NCI-H187 (cell line): ENCODE data around the gene SGCA.

Experiments used
- DNase-seq, 2 experiments: peaks; one replicate each; lab custom pipeline; 2025; lab: John Stamatoyannopoulos, UW

The SGCA gene

DNA sequence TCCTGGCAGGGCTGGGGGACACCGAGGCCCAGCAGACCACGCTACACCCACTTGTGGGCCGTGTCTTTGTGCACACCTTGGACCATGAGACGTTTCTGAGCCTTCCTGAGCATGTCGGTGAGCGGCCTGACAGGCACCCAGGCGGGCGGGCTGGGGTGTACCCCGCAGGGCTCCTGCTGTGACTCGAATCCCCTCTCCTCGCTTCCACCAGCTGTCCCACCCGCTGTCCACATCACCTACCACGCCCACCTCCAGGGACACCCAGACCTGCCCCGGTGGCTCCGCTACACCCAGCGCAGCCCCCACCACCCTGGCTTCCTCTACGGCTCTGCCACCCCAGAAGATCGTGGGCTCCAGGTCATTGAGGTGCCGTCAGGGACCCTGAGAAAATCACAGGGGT is 1.6 kb downstream of the SGCA start:
- no peak for DNase-seq

GRCh38 chr17:50168319-50168718 is 2.5 kb downstream of the SGCA start:
- no peak for DNase-seq

DNA sequence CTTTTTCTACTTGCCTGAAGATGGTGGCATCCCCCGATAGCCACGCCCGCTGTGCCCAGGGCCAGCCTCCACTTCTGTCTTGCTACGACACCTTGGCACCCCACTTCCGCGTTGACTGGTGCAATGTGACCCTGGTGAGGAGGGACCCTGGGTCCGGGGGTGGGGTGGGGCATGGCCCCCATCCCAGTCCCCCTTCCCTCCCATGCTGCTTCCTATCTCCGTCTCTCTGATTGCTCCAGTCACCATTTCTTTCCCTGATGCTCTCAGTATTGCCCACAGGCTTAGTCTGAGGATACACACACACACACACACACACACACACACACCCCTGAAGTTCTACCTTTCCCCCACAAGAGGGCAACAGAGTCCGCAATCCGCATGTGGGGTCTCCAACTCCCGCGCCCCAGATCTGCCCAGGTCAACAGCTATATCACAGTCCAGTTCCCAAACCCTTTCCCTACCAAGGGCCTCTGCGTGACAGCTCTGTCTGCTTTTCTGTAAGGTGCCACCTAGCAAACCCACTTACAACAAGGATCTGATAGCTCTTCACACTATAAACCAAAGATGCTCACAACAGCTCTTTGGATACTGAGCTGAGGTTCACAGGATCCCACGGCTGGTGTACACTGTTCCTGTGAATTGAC is 3.4 kb downstream of the SGCA start:
- no peak for DNase-seq

GRCh38 chr17:50169881-50170459 is 4.2 kb downstream of the SGCA start:
- no peak for DNase-seq

DNA sequence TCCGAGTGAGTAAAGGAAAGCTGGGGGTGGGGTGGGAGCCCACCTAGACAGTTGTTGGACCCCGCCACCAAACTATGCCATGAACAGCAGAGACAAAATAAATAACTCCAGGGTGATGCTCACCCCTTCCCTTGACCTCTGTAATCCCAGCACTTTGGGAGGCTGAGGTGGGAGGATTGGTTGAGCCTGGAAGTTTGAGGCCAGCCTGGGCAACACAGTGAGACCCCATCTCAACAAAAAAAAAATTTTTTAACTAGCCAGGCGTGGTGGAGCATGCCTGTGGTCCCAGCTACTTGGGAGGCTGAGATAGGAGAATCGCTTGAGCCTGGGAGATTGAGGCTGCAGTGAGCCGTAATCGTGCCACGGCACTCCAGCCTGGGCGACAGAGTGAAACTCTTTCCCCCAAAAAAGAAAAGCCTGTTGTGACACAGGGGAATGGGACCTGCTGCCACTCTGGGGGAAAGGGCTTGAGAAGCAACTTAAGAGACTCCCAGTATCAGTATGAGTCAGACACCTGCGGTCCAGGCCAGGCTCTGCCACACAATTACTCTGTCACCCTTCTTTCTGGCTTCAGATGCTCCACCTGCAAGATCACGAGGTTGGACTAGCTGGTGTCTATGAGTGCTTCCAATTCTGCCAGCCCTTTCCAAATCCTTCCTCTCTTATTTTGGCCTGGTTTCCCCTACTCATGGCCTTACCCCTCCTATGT is 5.0 kb downstream of the SGCA start:
- DNase-seq, result no peak

GRCh38 chr17:50171371-50172071 is 5.7 kb downstream of the SGCA start:
- DNase-seq, result no peak

DNA sequence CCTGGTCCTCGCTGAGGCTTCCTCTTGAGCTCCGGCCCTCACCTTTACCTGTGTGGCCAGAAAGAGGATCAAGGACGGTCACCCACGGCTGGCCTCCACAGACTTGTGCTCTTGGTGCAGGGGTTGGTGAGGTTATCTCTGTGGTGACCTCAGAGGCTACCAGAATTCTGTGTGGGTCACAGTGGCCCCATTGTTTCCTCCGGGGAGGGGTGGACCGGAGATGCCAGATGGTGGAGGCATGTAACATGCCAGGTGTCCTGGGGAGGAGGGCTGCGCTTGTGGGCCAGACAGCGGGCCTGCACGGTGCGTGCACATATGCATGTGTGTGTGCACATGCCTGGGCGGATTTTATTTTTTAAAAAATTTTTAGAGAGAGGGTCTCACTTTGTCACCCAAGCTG is 6.3 kb downstream of the SGCA start:
- DNase-seq, result no peak

DNA sequence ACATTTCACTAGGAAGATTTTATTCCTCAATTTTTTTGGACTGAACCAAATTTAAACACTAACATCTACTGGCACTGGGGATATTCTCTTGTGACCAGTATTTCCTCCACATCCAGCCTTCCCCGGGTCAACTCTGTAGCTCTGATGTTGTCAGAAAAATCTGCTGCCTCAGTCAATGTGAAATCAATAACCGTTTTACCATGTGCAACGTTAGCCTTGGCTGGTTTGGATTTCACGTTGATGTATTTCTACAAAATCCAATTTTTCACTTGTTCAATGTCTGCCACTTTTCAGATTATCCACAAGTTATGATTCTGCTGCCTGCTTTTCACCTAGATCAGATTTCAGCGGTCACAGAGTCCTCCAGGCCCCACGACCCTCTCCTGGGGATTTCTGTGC is 7.1 kb downstream of the SGCA start:
- no peak for DNase-seq

GRCh38 chr17:50173335-50173941 is 7.6 kb downstream of the SGCA start:
- DNase-seq, result no peak

GRCh38 chr17:50174444-50174843 is 8.6 kb downstream of the SGCA start:
- DNase-seq, result no peak

DNA sequence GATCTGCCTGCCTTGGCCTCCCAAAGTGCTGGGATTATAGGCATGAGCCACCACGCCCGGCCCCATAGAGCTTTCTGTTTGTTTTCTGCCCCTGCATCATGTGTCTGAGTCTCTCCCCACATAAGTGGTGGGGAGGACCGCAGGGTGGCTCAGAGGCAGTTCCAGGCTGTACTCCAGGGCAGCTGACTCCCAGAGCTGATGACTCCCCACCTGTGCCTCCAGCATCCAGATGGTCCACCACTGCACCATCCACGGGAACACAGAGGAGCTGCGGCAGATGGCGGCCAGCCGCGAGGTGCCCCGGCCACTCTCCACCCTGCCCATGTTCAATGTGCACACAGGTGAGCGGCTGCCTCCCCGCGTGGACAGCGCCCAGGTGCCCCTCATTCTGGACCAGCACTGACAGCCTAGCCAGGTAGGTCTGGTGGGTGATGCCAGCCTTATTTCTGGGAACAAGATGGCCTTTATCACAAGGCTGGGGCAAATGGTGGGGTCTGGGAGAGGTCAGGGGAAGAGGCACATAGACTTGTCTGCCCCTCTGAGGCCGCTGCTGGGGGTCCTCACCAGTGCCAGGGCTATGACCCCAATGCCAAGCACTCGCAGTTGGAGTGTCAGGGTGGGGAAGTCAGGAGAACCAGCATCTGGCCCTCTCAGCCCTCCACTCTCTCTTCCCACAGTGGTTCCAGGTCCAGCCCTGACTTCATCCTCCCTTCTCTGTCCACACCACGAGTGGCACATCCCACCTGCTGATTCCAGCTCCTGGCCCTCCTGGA is 9.4 kb downstream of the SGCA start:
- DNase-seq, result no peak

DNA sequence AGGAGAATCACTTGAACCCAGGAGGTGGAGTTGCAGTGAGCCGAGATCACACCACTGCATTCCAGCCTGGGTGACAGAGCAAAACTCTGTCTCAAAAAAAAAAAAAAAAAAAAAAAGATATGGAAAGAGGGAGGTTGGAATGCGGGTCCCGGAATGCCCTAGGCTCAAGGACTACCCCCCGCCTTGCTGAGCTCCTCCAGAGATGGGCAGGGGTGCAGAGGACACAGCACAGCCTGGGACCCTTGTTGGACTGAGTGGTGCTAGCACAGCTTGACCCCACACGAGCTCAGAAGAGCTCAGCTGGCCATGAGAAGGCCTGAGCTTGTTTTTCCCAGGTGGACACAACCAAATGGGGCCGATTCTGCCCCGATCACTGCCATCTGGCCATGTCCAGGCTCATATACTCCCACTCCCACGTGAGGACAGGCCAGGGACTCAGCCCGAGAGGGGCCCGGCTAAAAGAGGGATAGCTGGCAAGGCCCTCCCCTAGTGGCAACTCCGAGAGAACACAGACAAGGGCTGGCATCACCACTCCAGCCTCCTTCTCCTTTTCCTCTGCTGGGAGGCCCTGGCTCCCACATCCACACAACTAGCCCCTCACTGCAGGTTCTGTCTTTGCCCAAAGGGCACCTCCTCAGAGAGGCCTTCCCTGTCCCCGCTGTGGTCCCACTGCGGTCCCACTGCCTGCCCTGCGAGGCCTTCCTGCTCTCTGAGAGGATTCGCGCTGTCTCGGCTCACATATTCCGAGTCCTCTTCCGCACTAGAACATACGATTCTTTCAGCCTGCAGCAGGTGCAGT is 11.0 kb downstream of the SGCA start:
- DNase-seq, result no peak

DNA sequence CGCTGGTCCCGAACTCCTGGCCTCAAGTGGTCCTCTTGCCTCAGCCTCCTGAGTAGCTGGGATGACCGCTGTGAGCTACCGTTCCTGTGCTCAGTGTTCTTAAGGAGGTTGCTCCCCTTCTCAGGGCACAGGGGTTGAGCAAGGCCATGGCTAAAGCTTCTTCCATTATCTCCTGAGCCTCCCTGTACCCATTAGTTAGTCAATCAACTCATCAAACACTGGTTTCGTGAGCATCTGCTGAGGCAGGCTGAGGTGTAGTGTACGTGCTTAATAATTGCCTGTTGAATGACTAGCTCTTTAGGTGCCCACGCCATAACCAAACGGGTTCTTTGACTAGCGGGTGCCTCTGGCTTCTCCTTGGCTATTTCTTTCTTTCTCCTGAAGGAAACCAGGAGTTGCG is 11.7 kb downstream of the SGCA start:
- DNase-seq, result no peak

DNA sequence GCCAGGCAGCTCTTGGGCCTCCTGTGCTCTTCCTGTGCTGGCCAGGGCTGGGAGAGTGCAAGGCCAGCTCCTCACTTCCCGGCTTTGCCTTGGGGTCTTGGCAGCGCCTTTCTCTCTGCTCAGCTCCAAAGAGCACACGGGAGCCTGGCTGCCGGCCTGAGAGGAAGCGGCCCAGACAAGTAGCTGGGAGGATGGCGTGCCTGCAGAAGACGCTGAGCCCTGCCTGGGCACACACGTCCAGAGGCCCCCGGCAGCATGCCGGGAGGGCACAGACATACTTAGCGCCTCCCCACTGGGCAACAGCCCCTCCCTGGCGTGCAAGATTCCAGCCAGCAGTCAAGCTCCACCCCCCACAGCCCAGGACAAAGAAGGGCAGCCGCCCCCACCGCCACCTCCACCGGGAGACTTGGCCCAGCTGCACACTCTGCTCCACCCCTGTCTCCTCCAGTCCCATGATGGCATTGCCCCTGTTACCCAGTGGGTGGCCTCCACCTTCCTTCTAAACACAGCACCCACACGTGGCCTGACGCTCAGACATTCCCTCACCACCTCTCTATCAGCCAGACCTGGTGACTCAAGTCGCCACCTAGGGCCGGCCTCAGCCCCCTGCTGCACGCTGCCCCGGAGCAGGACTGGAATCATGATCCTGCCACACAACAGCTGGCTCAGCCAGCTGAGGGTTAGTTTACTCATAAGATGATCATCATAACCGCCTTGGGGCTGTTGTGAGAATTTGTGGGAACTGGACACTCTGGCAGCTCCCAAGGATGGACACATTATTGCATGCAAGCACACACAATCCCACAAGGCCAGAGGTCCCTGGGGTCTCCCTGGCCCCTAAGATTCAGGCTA is 12.4 kb downstream of the SGCA start:
- DNase-seq, result no peak

DNA sequence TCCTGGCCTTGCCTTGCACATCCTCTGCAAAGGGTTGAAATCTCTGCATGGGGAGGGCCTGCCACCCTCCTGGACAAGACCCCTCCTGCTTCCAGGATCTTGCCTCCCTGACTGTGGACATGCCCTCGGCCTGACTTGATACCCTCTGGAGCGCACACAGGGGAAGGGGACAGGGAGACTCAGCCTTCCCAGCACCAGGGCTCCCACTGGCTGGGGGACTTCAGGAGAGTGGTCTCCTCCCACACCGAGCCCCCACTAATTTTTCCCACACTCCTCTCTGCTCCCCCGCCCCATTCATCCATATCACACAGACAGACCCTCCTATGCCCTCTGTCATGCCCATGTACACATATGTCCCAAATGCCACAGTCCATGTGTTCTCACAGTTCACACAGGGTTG is 14.3 kb downstream of the SGCA start:
- DNase-seq, result no peak

- DNase-seq, result no peak
Observed at GRCh38 chr17:50180620-50181019, 14.8 kb downstream of the SGCA start.

DNA sequence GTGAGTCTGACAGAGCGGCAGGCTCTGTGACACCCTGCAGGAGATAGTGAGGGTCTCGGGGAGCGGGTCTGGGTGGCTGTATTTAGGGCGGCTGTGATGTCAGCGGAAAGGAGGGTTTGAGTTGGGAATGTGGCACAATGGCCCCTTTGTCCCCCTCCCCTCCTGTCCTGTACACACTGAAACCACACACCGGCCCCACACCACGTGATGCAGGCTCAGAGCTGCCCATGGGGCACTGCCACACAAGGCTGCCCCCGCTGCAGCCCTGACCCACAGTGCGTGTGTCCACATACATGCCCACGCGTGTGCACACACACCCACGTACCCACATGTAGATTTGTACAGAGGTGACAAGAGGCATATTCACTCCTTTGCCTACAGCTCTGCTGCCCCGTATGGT is 15.3 kb downstream of the SGCA start:
- DNase-seq, result no peak

DNA sequence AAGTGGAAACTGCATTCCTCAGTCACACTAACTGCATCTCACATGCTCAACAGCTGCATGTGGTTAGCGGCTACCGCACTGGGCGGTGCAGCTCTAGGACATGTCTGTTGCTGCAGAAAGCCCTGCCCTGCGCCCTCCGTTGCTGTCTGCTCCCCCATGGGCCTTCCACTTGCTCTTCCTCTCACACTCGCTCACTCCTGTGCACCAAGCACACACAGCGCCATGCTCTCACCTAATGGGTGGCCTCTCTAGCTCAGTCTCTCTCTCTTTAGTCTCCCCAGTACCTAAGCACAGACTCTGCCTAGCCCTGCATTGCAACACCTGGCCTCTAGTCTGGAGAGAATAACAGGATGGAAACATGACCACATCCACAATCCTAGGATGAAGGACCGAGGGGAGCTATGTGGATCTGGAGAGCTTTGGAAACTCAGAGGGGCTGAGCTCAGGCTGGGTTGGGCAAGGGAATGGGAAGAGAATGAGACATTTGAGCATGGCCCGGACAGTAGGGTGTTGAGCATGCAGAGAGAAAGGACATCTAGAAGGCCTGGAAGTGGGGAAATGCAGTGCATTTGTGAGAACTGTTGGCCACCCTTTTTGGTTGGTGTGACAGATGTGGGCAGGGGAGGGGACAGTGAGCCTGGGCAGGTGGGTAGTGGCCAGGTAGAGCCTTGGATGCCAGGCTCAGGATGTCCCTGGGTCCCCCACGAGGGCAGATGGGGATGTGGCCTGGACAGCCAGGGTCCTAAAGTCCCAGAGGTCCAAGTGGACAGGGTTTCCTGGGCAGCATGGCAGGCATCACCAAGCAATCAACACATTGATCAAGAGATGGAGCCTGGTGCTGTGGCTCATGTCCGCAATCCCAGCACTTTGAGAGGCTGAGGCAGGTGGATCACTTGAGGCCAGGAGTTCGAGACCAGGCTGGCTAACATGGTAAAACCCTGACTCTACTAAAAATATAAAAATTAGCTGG is 16.1 kb downstream of the SGCA start:
- DNase-seq, result no peak
